OCI-LY3 (cell line): ENCODE results near the gene SHISAL2A.

Experiments
- EZH2phosphoT487 ChIP-seq: fragments of 200-600 bp; shearing (Covaris generic); IDR thresholded peaks from 2 replicates; pipeline ENCODE4 v1.6.1; 2018; ENCODE audit warnings: antibody characterized with exemption, mixed run types, low read depth
- TF ChIP-seq, protein P1 (sequence below): fragments of 200-600, 300-600 bp; sonication (generic); IDR thresholded peaks from 2 replicates; pipeline ENCODE4 v1.5.1; 2014; ENCODE audit warnings: antibody characterized with exemption, low read length, low read depth

DNA sequence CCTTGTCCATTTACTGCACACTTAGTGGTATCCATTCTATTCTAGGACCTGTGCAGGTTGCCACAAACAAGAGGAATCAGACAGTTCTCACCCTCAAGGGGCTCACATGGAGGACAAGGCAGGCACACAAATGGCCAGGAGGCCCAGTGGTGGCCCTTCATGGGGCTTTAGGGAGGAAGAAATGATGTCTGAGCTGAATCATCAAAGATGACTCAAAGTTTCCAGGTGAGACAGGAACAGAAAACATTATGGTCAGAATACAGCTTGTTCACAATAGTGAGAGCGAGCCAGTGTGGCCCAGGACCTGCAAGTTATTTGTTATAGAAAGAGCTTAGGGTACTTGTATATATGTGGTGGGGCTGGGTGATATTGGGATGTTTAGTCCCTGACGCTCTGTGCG is 26.4 kb downstream of the SHISAL2A start:
- TF ChIP-seq, protein P1, sequence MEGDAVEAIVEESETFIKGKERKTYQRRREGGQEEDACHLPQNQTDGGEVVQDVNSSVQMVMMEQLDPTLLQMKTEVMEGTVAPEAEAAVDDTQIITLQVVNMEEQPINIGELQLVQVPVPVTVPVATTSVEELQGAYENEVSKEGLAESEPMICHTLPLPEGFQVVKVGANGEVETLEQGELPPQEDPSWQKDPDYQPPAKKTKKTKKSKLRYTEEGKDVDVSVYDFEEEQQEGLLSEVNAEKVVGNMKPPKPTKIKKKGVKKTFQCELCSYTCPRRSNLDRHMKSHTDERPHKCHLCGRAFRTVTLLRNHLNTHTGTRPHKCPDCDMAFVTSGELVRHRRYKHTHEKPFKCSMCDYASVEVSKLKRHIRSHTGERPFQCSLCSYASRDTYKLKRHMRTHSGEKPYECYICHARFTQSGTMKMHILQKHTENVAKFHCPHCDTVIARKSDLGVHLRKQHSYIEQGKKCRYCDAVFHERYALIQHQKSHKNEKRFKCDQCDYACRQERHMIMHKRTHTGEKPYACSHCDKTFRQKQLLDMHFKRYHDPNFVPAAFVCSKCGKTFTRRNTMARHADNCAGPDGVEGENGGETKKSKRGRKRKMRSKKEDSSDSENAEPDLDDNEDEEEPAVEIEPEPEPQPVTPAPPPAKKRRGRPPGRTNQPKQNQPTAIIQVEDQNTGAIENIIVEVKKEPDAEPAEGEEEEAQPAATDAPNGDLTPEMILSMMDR, result no peak
- no peak for TF ChIP-seq EZH2phosphoT487
